ENCODE results near the gene NOX3. TPM values are rescaled to one million over a fixed set of nuclear protein-coding genes. Genes with fewer than 3 reads are reported as not detected.

Gene NOX3
- total and polyA plus RNA-seq, 8 donors: not detected

GRCh38 chr6:155487371-155488130 lies 31.9 kb upstream of the NOX3 start:
- H3K4me3 ChIP-seq: no peak overlapping the region
- WGBS, 5 donors: 40 to 70% (median 52%) methylated on average over 5 of the region's 5 CpGs
- peaks cover 0 to 7% (median 5%) of the 10 kb centered on the region in 4 donors for H3K4me1 ChIP-seq
- H3K27ac ChIP-seq: no peak overlapping the region
- H3K36me3 ChIP-seq: no peaks in the 10 kb centered on the region
- no peaks in the 10 kb centered on the region for H3K27me3 ChIP-seq
- DNase-seq: no peak
- intact Hi-C loops (cut with DNase I; ENCODE audit: low total_unique reads): no loop called here
- no peaks in the 10 kb centered on the region for H3K9me3 ChIP-seq
- TF ChIP-seq CTCF (IDR thresholded peaks at IDR 0.05): no peak
- no peak for TF ChIP-seq POLR2AphosphoS5 (IDR thresholded peaks at IDR 0.05)
- no peak for TF ChIP-seq EP300 (IDR thresholded peaks at IDR 0.05)
- no peak for TF ChIP-seq POLR2A (IDR thresholded peaks at IDR 0.05)

GRCh38 chr6:155486721-155487294 lies 31.2 kb upstream of the NOX3 start:
- Histone ChIP-seq H3K36me3 (no peaks in the 10 kb centered on the region), H3K27ac (no peak overlapping the region), H3K4me1 (peaks cover 0 to 6% (median 5%) of the 10 kb centered on the region in 4 donors), H3K27me3 (no peaks in the 10 kb centered on the region), H3K9me3 (no peaks in the 10 kb centered on the region), H3K4me3 (no peak overlapping the region)
- intact Hi-C loops (cut with DNase I; ENCODE audit: low total_unique reads): no loop called here
- no peak for DNase-seq
- TF ChIP-seq POLR2A (IDR thresholded peaks at IDR 0.05) (no peak), EP300 (IDR thresholded peaks at IDR 0.05) (no peak), CTCF (IDR thresholded peaks at IDR 0.05) (no peak), POLR2AphosphoS5 (IDR thresholded peaks at IDR 0.05) (no peak)
- WGBS, 5 donors: 28 to 54% (median 42%) methylated on average over 5 of the region's 5 CpGs

- WGBS, 5 donors: 40 to 65% (median 60%) methylated on average over 4 of the region's 4 CpGs
- H3K27me3 ChIP-seq: no peaks in the 10 kb centered on the region
- no peaks in the 10 kb centered on the region for H3K36me3 ChIP-seq
- no peaks in the 10 kb centered on the region for H3K9me3 ChIP-seq
- peaks cover 0 to 6% (median 5%) of the 10 kb centered on the region in 4 donors for H3K4me1 ChIP-seq
- no peak for TF ChIP-seq POLR2A (IDR thresholded peaks at IDR 0.05)
- TF ChIP-seq CTCF (IDR thresholded peaks at IDR 0.05): no peak
- no peak for TF ChIP-seq POLR2AphosphoS5 (IDR thresholded peaks at IDR 0.05)
- no peak for DNase-seq
- intact Hi-C loops (cut with DNase I; ENCODE audit: low total_unique reads): no loop called here
- H3K27ac ChIP-seq: no peak overlapping the region
- no peak overlapping the region for H3K4me3 ChIP-seq
These were observed 30.1 kb upstream of the NOX3 start for GRCh38 chr6:155485756-155486155.

GRCh38 chr6:155483858-155484257 lies 28.2 kb upstream of the NOX3 start:
- Histone ChIP-seq H3K27me3 (no peaks in the 10 kb centered on the region), H3K9me3 (no peaks in the 10 kb centered on the region), H3K27ac (no peak overlapping the region), H3K4me3 (no peak overlapping the region), H3K36me3 (no peaks in the 10 kb centered on the region), H3K4me1 (peaks cover 0 to 6% (median 5%) of the 10 kb centered on the region in 4 donors)
- WGBS, 5 donors: 6 to 40% (median 11%) methylated on average over 1 of the region's 1 CpG
- no peak for DNase-seq
- no peak for TF ChIP-seq POLR2AphosphoS5 (IDR thresholded peaks at IDR 0.05)
- intact Hi-C loops (cut with DNase I; ENCODE audit: low total_unique reads): no loop called here

GRCh38 chr6:155481215-155481614 lies 25.6 kb upstream of the NOX3 start:
- Histone ChIP-seq H3K27ac (no peak overlapping the region), H3K27me3 (no peaks in the 10 kb centered on the region), H3K4me3 (no peak overlapping the region), H3K36me3 (no peaks in the 10 kb centered on the region), H3K9me3 (no peaks in the 10 kb centered on the region), H3K4me1 (peaks cover 0 to 4% (median 0%) of the 10 kb centered on the region in 4 donors)
- WGBS, 5 donors: 87 to 95% (median 90%) methylated on average over 3 of the region's 3 CpGs
- TF ChIP-seq POLR2AphosphoS5 (IDR thresholded peaks at IDR 0.05) (no peak), CTCF (IDR thresholded peaks at IDR 0.05) (no peak), POLR2A (IDR thresholded peaks at IDR 0.05) (no peak), EP300 (IDR thresholded peaks at IDR 0.05) (no peak)
- DNase-seq: no peak
- intact Hi-C loops (cut with DNase I; ENCODE audit: low total_unique reads): no loop called here
